Measurements from ENCODE around the gene TOP3A.
"Not testable (repeated sequence)": the region's sequence is repeated elsewhere in the genome, so short reads cannot be mapped to it uniquely, and the experiment has no call there.

The TOP3A gene

GRCh38 chr17:18356624-18357023 lies 41.8 kb upstream of the TOP3A start:
- TF ChIP-seq, protein P1, sequence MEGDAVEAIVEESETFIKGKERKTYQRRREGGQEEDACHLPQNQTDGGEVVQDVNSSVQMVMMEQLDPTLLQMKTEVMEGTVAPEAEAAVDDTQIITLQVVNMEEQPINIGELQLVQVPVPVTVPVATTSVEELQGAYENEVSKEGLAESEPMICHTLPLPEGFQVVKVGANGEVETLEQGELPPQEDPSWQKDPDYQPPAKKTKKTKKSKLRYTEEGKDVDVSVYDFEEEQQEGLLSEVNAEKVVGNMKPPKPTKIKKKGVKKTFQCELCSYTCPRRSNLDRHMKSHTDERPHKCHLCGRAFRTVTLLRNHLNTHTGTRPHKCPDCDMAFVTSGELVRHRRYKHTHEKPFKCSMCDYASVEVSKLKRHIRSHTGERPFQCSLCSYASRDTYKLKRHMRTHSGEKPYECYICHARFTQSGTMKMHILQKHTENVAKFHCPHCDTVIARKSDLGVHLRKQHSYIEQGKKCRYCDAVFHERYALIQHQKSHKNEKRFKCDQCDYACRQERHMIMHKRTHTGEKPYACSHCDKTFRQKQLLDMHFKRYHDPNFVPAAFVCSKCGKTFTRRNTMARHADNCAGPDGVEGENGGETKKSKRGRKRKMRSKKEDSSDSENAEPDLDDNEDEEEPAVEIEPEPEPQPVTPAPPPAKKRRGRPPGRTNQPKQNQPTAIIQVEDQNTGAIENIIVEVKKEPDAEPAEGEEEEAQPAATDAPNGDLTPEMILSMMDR (IDR thresholded peaks at IDR 0.05; ENCODE audit: insufficient read depth, missing control alignments) = no peak
- no peak for DNase-seq (ENCODE audit: insufficient read length, low spot score)
- no peak for FAIRE-seq

DNA sequence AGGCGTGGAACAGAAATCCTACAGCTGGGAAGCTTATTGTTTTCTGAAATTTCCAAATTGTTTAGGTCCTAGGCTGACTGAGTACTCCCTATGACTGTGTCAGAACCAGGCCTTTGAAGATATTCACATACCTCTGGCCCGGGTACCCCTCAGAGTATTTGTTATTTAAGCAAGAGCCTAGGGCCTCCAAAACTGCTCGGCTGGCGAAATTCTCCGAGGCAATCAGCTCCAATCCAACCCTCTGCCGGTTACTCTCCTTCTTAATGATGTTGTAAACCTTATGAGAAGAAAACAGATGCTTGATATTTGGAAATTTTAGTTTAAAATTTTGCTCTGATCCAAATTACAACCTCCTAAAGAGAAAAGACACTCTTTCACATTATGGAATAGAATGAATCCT lies 38.7 kb upstream of the TOP3A start:
- DNase-seq (ENCODE audit: insufficient read length, low spot score) (no peak), FAIRE-seq (no peak)
- TF ChIP-seq, protein P1 (IDR thresholded peaks at IDR 0.05; ENCODE audit: insufficient read depth, missing control alignments) = no peak

GRCh38 chr17:18344021-18344420 lies 29.2 kb upstream of the TOP3A start:
- FAIRE-seq (no peak), DNase-seq (ENCODE audit: insufficient read length, low spot score) (no peak)
- TF ChIP-seq, protein P1 (IDR thresholded peaks at IDR 0.05; ENCODE audit: insufficient read depth, missing control alignments) = no peak

- DNase-seq (ENCODE audit: insufficient read length, low spot score) (no peak), FAIRE-seq (no peak)
- TF ChIP-seq, protein P1 (IDR thresholded peaks at IDR 0.05; ENCODE audit: insufficient read depth, missing control alignments) = no peak
Observed at GRCh38 chr17:18339933-18340332, 25.1 kb upstream of the TOP3A start.

- not testable (repeated sequence) for FAIRE-seq; DNase-seq (ENCODE audit: insufficient read length, low spot score)
Observed at GRCh38 chr17:18338158-18338557, 23.4 kb upstream of the TOP3A start.

- DNase-seq (ENCODE audit: insufficient read length, low spot score) (no peak), FAIRE-seq (no peak)
- TF ChIP-seq, protein P1 (IDR thresholded peaks at IDR 0.05; ENCODE audit: insufficient read depth, missing control alignments) = no peak
Observed at GRCh38 chr17:18332909-18333489, 18.2 kb upstream of the TOP3A start.

DNA sequence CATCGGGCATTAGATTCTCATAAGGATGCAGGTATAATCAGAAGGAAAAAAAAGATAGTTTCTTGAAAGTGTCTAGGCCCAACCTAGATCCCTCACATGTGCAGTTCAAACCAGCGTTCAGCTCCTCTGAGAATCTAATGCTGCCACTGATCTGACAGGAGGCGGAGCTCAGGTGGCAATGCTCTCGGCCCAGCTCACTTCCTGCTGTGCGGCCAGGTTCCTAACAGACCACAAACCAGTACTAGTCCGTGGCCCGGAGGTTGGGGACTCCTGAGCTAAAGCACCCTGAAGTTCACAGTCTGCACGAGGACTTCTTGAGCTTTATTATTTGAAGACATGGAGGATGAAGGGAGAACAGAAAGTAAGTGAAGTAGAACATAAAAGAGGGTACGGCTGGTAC lies 17.1 kb upstream of the TOP3A start:
- FAIRE-seq (no peak), DNase-seq (ENCODE audit: insufficient read length, low spot score) (no peak)
- TF ChIP-seq, protein P1 (IDR thresholded peaks at IDR 0.05; ENCODE audit: insufficient read depth, missing control alignments) = no peak
